PC-3 (cell line): Measurements from ENCODE around the gene EML3. TPM values are rescaled to one million over a fixed set of nuclear protein-coding genes. Genes with fewer than 3 reads are reported as not detected.

Experiments used
- ATAC-seq: fragments of 200-7000 bp; cut with Tn5 transposase; 2 replicates; pipeline ENCODE4 v1.9.1; 2020; ENCODE audit warnings: mild to moderate bottlenecking, moderate library complexity
- BruUV-seq: library from RNA; stranded (reverse); fragments of 400-500 nt; replicated peaks from 2 replicates; lab custom pipeline; 2021; lab: Mats Ljungman, UMichigan
- CTCF ChIA-PET: fragments of 300-600 bp; sonication (Branson Sonifier 250); formaldehyde crosslinking; loops from one replicate; lab custom pipeline; 2022; ENCODE audit warnings: antibody characterized with exemption; lab: Charles Lee
- POLR2A ChIA-PET: fragments of 300-600 bp; sonication (Branson Sonifier 250); formaldehyde crosslinking; loops from one replicate; lab custom pipeline; 2022; ENCODE audit warnings: antibody characterized with exemption; ENCODE audit not compliant: unreplicated experiment; lab: Charles Lee
- DNase-seq: peaks from one replicate; pipeline ENCODE4 v3.0.0-alpha.2; 2015
- H2AFZ ChIP-seq: fragments of 300-600 bp; sonication (generic); 2 replicates; pipeline ENCODE4 v1.6.0; 2016; ENCODE audit warnings: antibody characterized with exemption, low read length
- H3F3A ChIP-seq: fragments of 300-600 bp; sonication (generic); one replicate; pipeline ENCODE4 v1.6.0; 2017; ENCODE audit warnings: antibody characterized with exemption, low read length, control low read depth, mild to moderate bottlenecking; ENCODE audit not compliant: unreplicated experiment
- H3K27ac ChIP-seq: fragments of 300-600 bp; sonication (generic); 2 replicates; pipeline ENCODE4 v1.5.1; 2016; ENCODE audit warnings: mild to moderate bottlenecking, low read length
- H3K27me3 ChIP-seq: fragments of 300-600 bp; sonication (generic); 2 replicates; pipeline ENCODE4 v1.6.1; 2016; ENCODE audit warnings: low read length, mixed read lengths
- H3K36me3 ChIP-seq: fragments of 300-600 bp; sonication (generic); 2 replicates; pipeline ENCODE4 v1.6.1; 2016; ENCODE audit warnings: low read depth, mixed run types, low read length, mixed read lengths
- H3K4me1 ChIP-seq: fragments of 300-600 bp; sonication (generic); 2 replicates; pipeline ENCODE4 v1.5.1; 2016; ENCODE audit warnings: low read length; ENCODE audit not compliant: insufficient read depth
- H3K4me2 ChIP-seq: fragments of 300-600 bp; sonication (generic); 2 replicates; pipeline ENCODE4 v1.6.0; 2016; ENCODE audit warnings: low read length
- H3K4me3 ChIP-seq: fragments of 300-600 bp; sonication (generic); 2 replicates; pipeline ENCODE4 v1.5.1; 2016; ENCODE audit warnings: mild to moderate bottlenecking, low read length, mixed read lengths
- H3K79me2 ChIP-seq: fragments of 300-600 bp; sonication (generic); 2 replicates; pipeline ENCODE4 v1.6.1; 2017; ENCODE audit warnings: low read length, mixed read lengths
- H3K9ac ChIP-seq: fragments of 300-600 bp; sonication (generic); 2 replicates; pipeline ENCODE4 v1.6.0; 2016; ENCODE audit warnings: mild to moderate bottlenecking, low read length
- H3K9me2 ChIP-seq: fragments of 300-600 bp; sonication (generic); replicated peaks from 2 replicates; pipeline ENCODE4 v1.6.1; 2016; ENCODE audit warnings: mixed run types, low read length, mixed read lengths
- H3K9me3 ChIP-seq: fragments of 300-600 bp; sonication (generic); 2 replicates; pipeline ENCODE4 v1.6.1; 2016; ENCODE audit warnings: low read length, mixed read lengths
- H4K20me1 ChIP-seq: fragments of 300-600 bp; sonication (generic); 2 replicates; pipeline ENCODE4 v1.6.1; 2016; ENCODE audit warnings: low read length, mixed read lengths
- EZH2 ChIP-seq: fragments of 300-600 bp; sonication (generic); IDR thresholded peaks from one replicate; pipeline ENCODE4 v1.6.1; 2017; ENCODE audit warnings: antibody characterized with exemption, mild to moderate bottlenecking, low read length; ENCODE audit not compliant: unreplicated experiment
- EZH2phosphoT487 ChIP-seq: fragments of 300-600 bp; sonication (generic); IDR thresholded peaks from 2 replicates; pipeline ENCODE4 v1.6.1; 2018; ENCODE audit warnings: mild to moderate bottlenecking, antibody characterized with exemption, low read length, borderline replicate concordance
- intact Hi-C: fragments of 100-400 bp; cut with micrococcal nuclease; formaldehyde crosslinking; loops from 2 replicates; pipeline ENCODE4 v1.9.0; 2023
- total RNA-seq: library from RNA; depleted of rRNA; stranded (reverse); fragments of >200 nt; gene quantifications from 2 replicates; pipeline ENCODE4 v1.2.3, GENCODE V29; 2014
- TF ChIP-seq, protein P1 (sequence below): fragments of 300-600 bp; sonication (generic); conservative IDR thresholded peaks from 2 replicates; pipeline ENCODE4 v1.5.1; 2017; ENCODE audit warnings: antibody characterized with exemption, low read depth, mild to moderate bottlenecking, low read length

The EML3 gene
- total RNA-seq, 1 experiment from 2014 or later: 32.8 TPM

DNA sequence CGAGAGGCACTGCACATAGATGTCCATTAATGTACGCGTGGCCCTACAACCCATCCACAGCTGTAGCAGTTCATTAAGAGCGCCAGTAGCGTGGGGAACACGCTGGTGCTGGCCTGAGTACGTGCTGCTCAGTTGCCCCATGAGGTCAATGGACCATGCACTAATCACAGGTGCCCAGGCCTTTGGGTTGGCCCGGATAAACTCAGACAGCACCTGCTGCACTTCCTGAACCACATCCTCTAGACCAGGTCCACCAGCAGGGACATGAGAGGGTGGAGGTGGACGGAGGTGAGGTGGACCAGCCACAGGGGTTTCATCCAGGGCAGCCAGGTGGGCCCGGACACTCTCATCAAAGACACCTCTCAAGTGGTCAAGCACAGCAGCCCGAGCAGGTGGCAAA lies 36.9 kb upstream of the EML3 start:
- Histone ChIP-seq H3K4me2 (no peak overlapping the region), H3K9ac (no peak overlapping the region), H3K36me3 (peaks cover 14% of the 10 kb centered on the region; the same call in 1 of the 2 replicates), H3K79me2 (peaks cover 46% of the 10 kb centered on the region), H4K20me1 (no peaks in the 10 kb centered on the region), H3K9me3 (no peaks in the 10 kb centered on the region), H3K27me3 (no peaks in the 10 kb centered on the region), H3K9me2 (no peaks in the 10 kb centered on the region), H2AFZ (no peak overlapping the region), H3F3A (no peaks in the 10 kb centered on the region), H3K27ac (no peak overlapping the region), H3K4me3 (no peak overlapping the region), H3K4me1 (peaks cover 21% of the 10 kb centered on the region)
- intact Hi-C loops: loop anchor here (5.0 kb wide), 1 partner anchor 37 kb away; the partner anchor contains the start of genes EML3 and ROM1
- no peak for ATAC-seq
- TF ChIP-seq EZH2: no peak
- TF ChIP-seq EZH2phosphoT487: no peak
- TF ChIP-seq, protein P1, sequence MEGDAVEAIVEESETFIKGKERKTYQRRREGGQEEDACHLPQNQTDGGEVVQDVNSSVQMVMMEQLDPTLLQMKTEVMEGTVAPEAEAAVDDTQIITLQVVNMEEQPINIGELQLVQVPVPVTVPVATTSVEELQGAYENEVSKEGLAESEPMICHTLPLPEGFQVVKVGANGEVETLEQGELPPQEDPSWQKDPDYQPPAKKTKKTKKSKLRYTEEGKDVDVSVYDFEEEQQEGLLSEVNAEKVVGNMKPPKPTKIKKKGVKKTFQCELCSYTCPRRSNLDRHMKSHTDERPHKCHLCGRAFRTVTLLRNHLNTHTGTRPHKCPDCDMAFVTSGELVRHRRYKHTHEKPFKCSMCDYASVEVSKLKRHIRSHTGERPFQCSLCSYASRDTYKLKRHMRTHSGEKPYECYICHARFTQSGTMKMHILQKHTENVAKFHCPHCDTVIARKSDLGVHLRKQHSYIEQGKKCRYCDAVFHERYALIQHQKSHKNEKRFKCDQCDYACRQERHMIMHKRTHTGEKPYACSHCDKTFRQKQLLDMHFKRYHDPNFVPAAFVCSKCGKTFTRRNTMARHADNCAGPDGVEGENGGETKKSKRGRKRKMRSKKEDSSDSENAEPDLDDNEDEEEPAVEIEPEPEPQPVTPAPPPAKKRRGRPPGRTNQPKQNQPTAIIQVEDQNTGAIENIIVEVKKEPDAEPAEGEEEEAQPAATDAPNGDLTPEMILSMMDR: no peak
- CTCF ChIA-PET: no interaction called here
- no peak for DNase-seq
- BruUV-seq: no TSS peak
- POLR2A ChIA-PET: interaction anchor here (0.6 to 0.7 kb wide), 2 partner anchors 58 to 77 kb away, joined by 5 to 6 read pairs; partner anchors contain the start of gene TUT1

DNA sequence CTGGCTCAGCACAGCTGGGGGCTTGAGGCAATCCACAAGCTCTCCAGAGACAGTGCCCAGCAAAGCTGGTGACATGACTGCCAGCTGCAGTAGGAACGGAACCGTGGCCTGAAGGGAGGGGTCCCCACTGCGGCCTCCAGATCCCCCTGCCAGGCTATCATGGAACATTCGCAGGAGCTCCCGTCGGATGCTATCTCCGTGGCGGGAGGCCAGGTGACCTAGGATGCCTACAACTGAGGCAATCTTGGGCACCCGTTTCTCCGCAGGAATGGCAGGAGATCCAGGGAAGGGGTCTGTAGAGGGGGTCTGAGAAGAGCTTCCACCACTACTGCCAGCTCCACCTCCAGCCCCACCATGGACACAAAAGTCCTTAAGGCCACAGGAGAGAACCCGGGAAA lies 36.4 kb upstream of the EML3 start:
- Histone ChIP-seq H3F3A (no peaks in the 10 kb centered on the region), H3K4me2 (no peak overlapping the region), H2AFZ (no peak overlapping the region), H3K36me3 (peaks cover 20% of the 10 kb centered on the region; the same call in 1 of the 2 replicates), H3K4me3 (no peak overlapping the region), H4K20me1 (no peaks in the 10 kb centered on the region), H3K9me3 (no peaks in the 10 kb centered on the region), H3K79me2 (peaks cover 51% of the 10 kb centered on the region), H3K4me1 (peaks cover 21% of the 10 kb centered on the region), H3K9me2 (no peaks in the 10 kb centered on the region), H3K9ac (no peak overlapping the region), H3K27ac (no peak overlapping the region), H3K27me3 (no peaks in the 10 kb centered on the region)
- intact Hi-C loops: loop anchor here (5.0 kb wide), 1 partner anchor 37 kb away; the partner anchor contains the start of genes EML3 and ROM1
- DNase-seq: no peak
- POLR2A ChIA-PET: interaction anchor here (0.6 kb wide), 1 partner anchor 78 kb away, joined by 5 read pairs; no protein-coding TSS in a partner anchor
- BruUV-seq: no TSS peak
- no peak for TF ChIP-seq EZH2
- no peak for TF ChIP-seq EZH2phosphoT487
- TF ChIP-seq, protein P1: no peak
- ATAC-seq: no peak
- CTCF ChIA-PET: no interaction called here

DNA sequence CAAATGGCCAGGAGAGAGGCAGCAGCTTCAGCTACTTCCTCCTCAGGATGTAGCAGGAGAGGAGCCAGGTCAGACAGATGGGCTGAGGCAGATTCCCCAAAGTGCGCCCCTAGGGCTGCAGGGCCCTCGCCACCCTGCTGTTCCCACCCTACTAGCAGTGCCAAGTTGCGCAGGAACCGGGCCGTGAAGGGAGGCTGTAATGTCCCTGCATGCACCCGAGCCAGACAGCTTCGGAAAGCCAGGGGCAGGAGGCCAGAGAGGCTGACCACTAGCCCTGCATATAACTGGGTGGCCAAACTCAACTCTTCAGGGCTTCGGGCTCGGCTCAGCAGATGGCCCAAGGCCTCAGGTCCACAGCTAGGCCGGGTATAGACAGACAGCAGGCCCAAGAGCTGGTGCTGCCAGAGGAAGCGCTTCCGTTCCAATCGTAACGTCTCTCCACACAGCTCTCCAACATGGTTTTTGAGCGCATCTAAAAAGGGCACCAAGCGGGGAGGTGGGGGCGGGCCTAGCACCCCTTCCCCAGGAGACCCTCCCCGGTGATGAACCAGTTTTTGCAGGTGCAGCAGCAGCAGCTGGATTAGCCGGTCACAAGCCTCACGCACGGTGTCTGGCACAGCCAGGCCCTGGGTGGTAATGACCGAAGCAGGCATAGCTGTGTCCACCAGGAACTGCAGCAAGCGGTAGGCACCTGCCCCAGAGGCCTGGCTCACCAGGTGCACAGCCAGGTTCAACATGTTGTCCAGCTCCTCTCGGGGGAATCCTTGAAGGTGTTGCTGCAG lies 35.8 kb upstream of the EML3 start:
- no peak for TF ChIP-seq EZH2
- TF ChIP-seq, protein P1: no peak
- no peak for TF ChIP-seq EZH2phosphoT487
- Histone ChIP-seq H4K20me1 (no peaks in the 10 kb centered on the region), H3K4me1 (peaks cover 21% of the 10 kb centered on the region), H3K36me3 (peaks cover 25% of the 10 kb centered on the region), H3K79me2 (peaks cover 57% of the 10 kb centered on the region), H3K4me3 (no peak overlapping the region), H3K9ac (no peak overlapping the region), H3K9me2 (no peaks in the 10 kb centered on the region), H3K4me2 (no peak overlapping the region), H3K9me3 (no peaks in the 10 kb centered on the region), H2AFZ (no peak overlapping the region), H3F3A (no peaks in the 10 kb centered on the region), H3K27ac (no peak overlapping the region), H3K27me3 (no peaks in the 10 kb centered on the region)
- intact Hi-C loops: loop anchor here (5.0 kb wide), 1 partner anchor 36 kb away; the partner anchor contains the start of genes EML3 and ROM1
- ATAC-seq (no peak), DNase-seq (no peak)
- BruUV-seq: no TSS peak
- POLR2A ChIA-PET: no interaction called here
- CTCF ChIA-PET: no interaction called here
